AG04450 (cell line): Measurements from ENCODE around the gene FARP1. TPM values are rescaled to one million over a fixed set of nuclear protein-coding genes. Genes with fewer than 3 reads are reported as not detected.

Source experiments
- CTCF ChIA-PET: fragments of 300-600, 350-600 bp; formaldehyde crosslinking; extraction: SDS; loops from one replicate; lab custom pipeline; 2022; ENCODE audit warnings: antibody characterized with exemption, inconsistent platforms; lab: Charles Lee
- POLR2A ChIA-PET: fragments of 350-600 bp; formaldehyde crosslinking; extraction: SDS; loops from one replicate; lab custom pipeline; 2021; ENCODE audit warnings: antibody characterized with exemption, inconsistent platforms; lab: Yijun Ruan, JAX
- DNase-seq: peaks from one replicate; pipeline ENCODE4 v3.0.0-alpha.2; 2011; ENCODE audit warnings: low read depth, low spot score
- H3K27ac ChIP-seq: one replicate; pipeline ENCODE4 v1.5.1; 2012; ENCODE audit warnings: low read depth, low read length, control low read depth
- H3K27me3 ChIP-seq: one replicate; pipeline ENCODE4 v1.6.0; 2012; ENCODE audit warnings: low read length; ENCODE audit not compliant: control insufficient read depth, insufficient read depth
- H3K4me3 ChIP-seq: 2 replicates; pipeline ENCODE4 v1.5.1; 2011; ENCODE audit warnings: mild to moderate bottlenecking, low read depth, low read length, control low read depth
- H3K9me3 ChIP-seq: 2 replicates; pipeline ENCODE4 v1.5.1; 2012; ENCODE audit warnings: low read length; ENCODE audit not compliant: control insufficient read depth, insufficient read depth
- CTCF ChIP-seq: IDR thresholded peaks from 2 replicates; pipeline ENCODE4 v1.5.1; 2011; ENCODE audit warnings: low read depth, low read length, control low read depth, inconsistent platforms
- polyA plus RNA-seq: library from polyadenylated mRNA; depleted of rRNA; stranded (reverse); fragments of >200 nt; gene quantifications from 2 replicates; pipeline ENCODE4 v1.2.3, GENCODE V29; 2011

Gene FARP1
- polyA plus RNA-seq, 1 experiment, result 76.4 TPM

DNA sequence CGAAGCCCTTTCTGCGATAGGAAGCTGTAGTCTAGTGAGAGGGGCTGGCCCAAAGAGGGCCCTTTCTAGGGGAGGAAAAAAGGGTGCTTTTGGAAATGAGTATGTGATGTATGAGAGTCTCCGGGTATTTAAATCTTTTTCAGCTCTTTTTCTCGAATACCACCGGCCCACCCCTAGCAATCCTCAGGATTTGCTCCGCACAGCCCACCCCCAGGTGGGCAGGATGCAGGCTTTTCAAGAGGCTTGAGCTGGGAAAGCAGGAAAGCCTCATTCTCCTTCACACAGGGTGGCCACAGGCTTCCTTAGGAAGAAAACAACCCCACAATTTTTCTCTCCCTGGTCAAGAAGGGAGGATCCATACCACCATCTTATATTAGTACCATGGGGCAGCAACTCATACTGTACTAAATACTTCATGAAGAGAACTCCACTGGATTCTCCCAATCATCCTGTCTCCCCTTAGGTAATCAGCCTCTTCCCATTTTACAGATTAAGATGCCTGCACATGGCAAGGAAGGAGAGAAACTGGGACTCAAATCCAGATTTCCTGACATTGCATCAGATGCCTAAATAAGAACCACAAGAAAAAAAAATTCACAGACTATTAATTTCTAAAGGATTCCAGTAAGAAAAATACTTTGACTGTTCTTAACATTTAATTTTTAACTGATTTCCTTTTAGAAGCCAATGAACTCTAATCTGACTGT, 349.6 kb downstream of the FARP1 start:
- H3K9me3 ChIP-seq, result no peaks in the 10 kb centered on the region
- no peak overlapping the region for H3K4me3 ChIP-seq
- CTCF ChIA-PET, result no interaction called here
- H3K27ac ChIP-seq, result no peak overlapping the region
- H3K27me3 ChIP-seq, result no peaks in the 10 kb centered on the region
- POLR2A ChIA-PET, result no interaction called here
- no peak for DNase-seq
- no peak for TF ChIP-seq CTCF

- no peak for TF ChIP-seq CTCF
- ChIA-PET CTCF (no interaction called here), POLR2A (no interaction called here)
- H3K9me3 ChIP-seq, result no peaks in the 10 kb centered on the region
- H3K27me3 ChIP-seq, result no peaks in the 10 kb centered on the region
- no peak overlapping the region for H3K27ac ChIP-seq
- H3K4me3 ChIP-seq, result no peak overlapping the region
- DNase-seq, result no peak
Measured at GRCh38 chr13:98493042-98493712, 350.3 kb downstream of the FARP1 start.

GRCh38 chr13:98494769-98495168, 351.9 kb downstream of the FARP1 start:
- ChIA-PET POLR2A (no interaction called here), CTCF (interaction anchor here (0.8 to 1.0 kb wide), 2 partner anchors 15 to 49 kb away, joined by 3 read pairs; no protein-coding TSS in a partner anchor)
- Histone ChIP-seq H3K9me3 (no peaks in the 10 kb centered on the region), H3K4me3 (no peak overlapping the region), H3K27ac (no peak overlapping the region), H3K27me3 (no peaks in the 10 kb centered on the region)
- no peak for TF ChIP-seq CTCF
- no peak for DNase-seq

- H3K4me3 ChIP-seq, result no peak overlapping the region; the same call in 1 of the 2 replicates
- CTCF ChIA-PET, result interaction anchor here (1.0 to 1.3 kb wide), 2 partner anchors 16 to 44 kb away, joined by 3 read pairs; no protein-coding TSS in a partner anchor
- H3K9me3 ChIP-seq, result no peaks in the 10 kb centered on the region
- H3K27me3 ChIP-seq, result no peaks in the 10 kb centered on the region
- DNase-seq, result no peak
- no peak for TF ChIP-seq CTCF
- H3K27ac ChIP-seq, result peak overlapping the region; percentile 54
- POLR2A ChIA-PET, result interaction anchor here (1.1 kb wide), 1 partner anchor 86 kb away, joined by 3 read pairs; no protein-coding TSS in a partner anchor
Measured at GRCh38 chr13:98495627-98496478, 353.0 kb downstream of the FARP1 start.
